Activated CD4-positive, alpha-beta T cell treated with anti-CD3 and anti-CD28 coated beads, Interleukin-2, amount 10 ng/mL, durations not matched to agents 7 days and 5 days (primary cell): ENCODE measurements around the gene RSL24D1. TPM values are rescaled to one million over a fixed set of nuclear protein-coding genes. Genes with fewer than 3 reads are reported as not detected.

Source experiments
- CTCF ChIA-PET: fragments of 350-600 bp; sonication (Branson Sonifier 250); formaldehyde crosslinking; loops from one replicate; lab custom pipeline; 2021; ENCODE audit warnings: antibody characterized with exemption; lab: Charles Lee
- POLR2A ChIA-PET: fragments of 350-600 bp; sonication (Branson Sonifier 250); formaldehyde crosslinking; loops from one replicate; lab custom pipeline; 2021; ENCODE audit warnings: antibody characterized with exemption; lab: Charles Lee
- DNase-seq: peaks from one replicate; pipeline ENCODE4 v3.0.0-alpha.2; 2020
- H3K27ac Mint-ChIP-seq: one replicate; pipeline ENCODE4 v1.8.0; 2021; ENCODE audit warnings: mild to moderate bottlenecking, moderate library complexity, mixed read lengths
- H3K27me3 Mint-ChIP-seq: one replicate; pipeline ENCODE4 v1.8.0; 2021; ENCODE audit warnings: mixed read lengths
- H3K36me3 Mint-ChIP-seq: one replicate; pipeline ENCODE4 v1.8.0; 2021; ENCODE audit warnings: low read depth, mixed read lengths
- H3K4me1 Mint-ChIP-seq: one replicate; pipeline ENCODE4 v1.8.0; 2021; ENCODE audit warnings: mixed read lengths
- H3K4me3 Mint-ChIP-seq: one replicate; pipeline ENCODE4 v1.8.0; 2021; ENCODE audit warnings: mild to moderate bottlenecking, moderate library complexity, mixed read lengths
- H3K9me3 Mint-ChIP-seq: one replicate; pipeline ENCODE4 v1.8.0; 2021; ENCODE audit warnings: mixed read lengths
- total RNA-seq, 2 experiments: library from RNA; stranded (reverse); gene quantifications; one replicate each; pipeline ENCODE4 v1.2.3, GENCODE V29; 2021

Gene RSL24D1
- total RNA-seq: 10 to 100 TPM; 78.6 to 81.2 TPM

GRCh38 chr15:55196458-55197361 lies at the start of gene RSL24D1:
Gene RSL24D1, minus strand, starts transcription at chr15:55196941. Its CDS starts 51 bp downstream, at chr15:55196890.
- Mint-ChIP-seq H3K36me3 (peaks cover 24% of the 10 kb centered on the region), H3K4me1 (peaks cover 30% of the 10 kb centered on the region), H3K27me3 (no peaks in the 10 kb centered on the region), H3K27ac (no peak within 1 kb of the TSS), H3K9me3 (peaks cover 8% of the 10 kb centered on the region), H3K4me3 (no peak within 1 kb of the TSS)
- ChIA-PET CTCF (interaction anchor here (0.6 to 2.4 kb wide), 11 partner anchors 10 to 243 kb away, joined by 3 to 11 read pairs (median 4); no protein-coding TSS in a partner anchor), POLR2A (interaction anchor here (0.6 to 0.7 kb wide), 2 partner anchors 17 to 238 kb away, joined by 3 read pairs; no protein-coding TSS in a partner anchor)
- DNase-seq: peak; percentile 98

GRCh38 chr15:55245059-55245458 lies 48.3 kb upstream of the RSL24D1 start:
- Mint-ChIP-seq H3K4me1 (peaks cover 60% of the 10 kb centered on the region), H3K36me3 (peaks cover 34% of the 10 kb centered on the region), H3K9me3 (no peaks in the 10 kb centered on the region), H3K4me3 (no peak overlapping the region), H3K27ac (peak overlapping the region; percentile 57), H3K27me3 (no peaks in the 10 kb centered on the region)
- CTCF ChIA-PET: interaction anchor here (1.2 kb wide), 1 partner anchor 43 kb away, joined by 4 read pairs; no protein-coding TSS in a partner anchor
- POLR2A ChIA-PET: no interaction called here
- no peak for DNase-seq

- Mint-ChIP-seq H3K4me1 (peaks cover 61% of the 10 kb centered on the region), H3K4me3 (no peak overlapping the region), H3K9me3 (no peaks in the 10 kb centered on the region), H3K27ac (no peak overlapping the region), H3K36me3 (peaks cover 37% of the 10 kb centered on the region), H3K27me3 (no peaks in the 10 kb centered on the region)
- ChIA-PET POLR2A (no interaction called here), CTCF (no interaction called here)
- DNase-seq: no peak
These were observed 45.1 kb upstream of the RSL24D1 start for GRCh38 chr15:55241891-55242290.

GRCh38 chr15:55241186-55241585 lies 44.4 kb upstream of the RSL24D1 start:
- Mint-ChIP-seq H3K4me3 (no peak overlapping the region), H3K27ac (no peak overlapping the region), H3K4me1 (peaks cover 58% of the 10 kb centered on the region), H3K9me3 (no peaks in the 10 kb centered on the region), H3K36me3 (peaks cover 39% of the 10 kb centered on the region), H3K27me3 (no peaks in the 10 kb centered on the region)
- no peak for DNase-seq
- ChIA-PET POLR2A (interaction anchor here (0.6 kb wide), 1 partner anchor 34 kb away, joined by 6 read pairs; no protein-coding TSS in a partner anchor), CTCF (interaction anchor here (0.8 kb wide), 1 partner anchor 8 kb away, joined by 3 read pairs; no protein-coding TSS in a partner anchor)

- Mint-ChIP-seq H3K36me3 (peaks cover 43% of the 10 kb centered on the region), H3K27ac (peak overlapping the region; percentile 76), H3K27me3 (no peaks in the 10 kb centered on the region), H3K9me3 (peaks cover 2% of the 10 kb centered on the region), H3K4me3 (no peak overlapping the region), H3K4me1 (peaks cover 62% of the 10 kb centered on the region)
- CTCF ChIA-PET: interaction anchor here (1.0 kb wide), 1 partner anchor 19 kb away, joined by 3 read pairs; no protein-coding TSS in a partner anchor
- no peak for DNase-seq
- POLR2A ChIA-PET: no interaction called here
These were observed 43.5 kb upstream of the RSL24D1 start for GRCh38 chr15:55240125-55240760.

GRCh38 chr15:55239440-55240124 lies 42.8 kb upstream of the RSL24D1 start:
- Mint-ChIP-seq H3K4me1 (peaks cover 60% of the 10 kb centered on the region), H3K9me3 (peaks cover 2% of the 10 kb centered on the region), H3K27ac (no peak overlapping the region), H3K27me3 (no peaks in the 10 kb centered on the region), H3K4me3 (no peak overlapping the region), H3K36me3 (peaks cover 40% of the 10 kb centered on the region)
- CTCF ChIA-PET: interaction anchor here (1.0 to 2.3 kb wide), 2 partner anchors 10 to 19 kb away, joined by 3 to 6 read pairs; no protein-coding TSS in a partner anchor
- POLR2A ChIA-PET: no interaction called here
- no peak for DNase-seq

GRCh38 chr15:55238877-55239276 lies 42.1 kb upstream of the RSL24D1 start:
- no peak for DNase-seq
- H3K4me1 Mint-ChIP-seq: peaks cover 62% of the 10 kb centered on the region
- ChIA-PET POLR2A (no interaction called here), CTCF (interaction anchor here (1.7 to 2.3 kb wide), 2 partner anchors 10 to 38 kb away, joined by 4 to 6 read pairs; no protein-coding TSS in a partner anchor)
- peaks cover 44% of the 10 kb centered on the region for H3K36me3 Mint-ChIP-seq
- no peak overlapping the region for H3K4me3 Mint-ChIP-seq
- no peak overlapping the region for H3K27ac Mint-ChIP-seq
- no peaks in the 10 kb centered on the region for H3K27me3 Mint-ChIP-seq
- H3K9me3 Mint-ChIP-seq: peaks cover 2% of the 10 kb centered on the region

GRCh38 chr15:55237219-55238130 lies 40.7 kb upstream of the RSL24D1 start:
- ChIA-PET POLR2A (no interaction called here), CTCF (interaction anchor here (0.5 to 2.3 kb wide), 4 partner anchors 8 to 1176 kb away, joined by 3 to 6 read pairs (median 4); no protein-coding TSS in a partner anchor)
- Mint-ChIP-seq H3K27me3 (no peaks in the 10 kb centered on the region), H3K27ac (peak overlapping the region; percentile 55), H3K9me3 (peaks cover 2% of the 10 kb centered on the region), H3K36me3 (peaks cover 42% of the 10 kb centered on the region), H3K4me3 (no peak overlapping the region), H3K4me1 (peaks cover 51% of the 10 kb centered on the region)
- DNase-seq: no peak

- no peak overlapping the region for H3K4me3 Mint-ChIP-seq
- H3K27ac Mint-ChIP-seq: no peak overlapping the region
- POLR2A ChIA-PET: no interaction called here
- DNase-seq: no peak
- peaks cover 52% of the 10 kb centered on the region for H3K36me3 Mint-ChIP-seq
- CTCF ChIA-PET: interaction anchor here (1.0 kb wide), 1 partner anchor 32 kb away, joined by 3 read pairs; no protein-coding TSS in a partner anchor
- peaks cover 2% of the 10 kb centered on the region for H3K9me3 Mint-ChIP-seq
- peaks cover 50% of the 10 kb centered on the region for H3K4me1 Mint-ChIP-seq
- no peaks in the 10 kb centered on the region for H3K27me3 Mint-ChIP-seq
These were observed 38.9 kb upstream of the RSL24D1 start for GRCh38 chr15:55235546-55236036.

GRCh38 chr15:55234800-55235104 lies 38.0 kb upstream of the RSL24D1 start:
- CTCF ChIA-PET: interaction anchor here (0.8 to 1.0 kb wide), 2 partner anchors 12 to 32 kb away, joined by 3 read pairs; no protein-coding TSS in a partner anchor
- H3K4me3 Mint-ChIP-seq: no peak overlapping the region
- H3K36me3 Mint-ChIP-seq: peaks cover 54% of the 10 kb centered on the region
- no peak overlapping the region for H3K27ac Mint-ChIP-seq
- POLR2A ChIA-PET: no interaction called here
- peaks cover 2% of the 10 kb centered on the region for H3K9me3 Mint-ChIP-seq
- no peak for DNase-seq
- peaks cover 48% of the 10 kb centered on the region for H3K4me1 Mint-ChIP-seq
- no peaks in the 10 kb centered on the region for H3K27me3 Mint-ChIP-seq

- CTCF ChIA-PET: interaction anchor here (0.8 to 1.0 kb wide), 2 partner anchors 13 to 31 kb away, joined by 3 read pairs; no protein-coding TSS in a partner anchor
- POLR2A ChIA-PET: no interaction called here
- H3K4me1 Mint-ChIP-seq: peaks cover 46% of the 10 kb centered on the region
- peaks cover 2% of the 10 kb centered on the region for H3K9me3 Mint-ChIP-seq
- no peaks in the 10 kb centered on the region for H3K27me3 Mint-ChIP-seq
- H3K4me3 Mint-ChIP-seq: no peak overlapping the region
- peaks cover 54% of the 10 kb centered on the region for H3K36me3 Mint-ChIP-seq
- DNase-seq: no peak
- no peak overlapping the region for H3K27ac Mint-ChIP-seq
These were observed 37.5 kb upstream of the RSL24D1 start for GRCh38 chr15:55234104-55234799.
